ENCODE measurements around the gene ZBTB46. TPM values are rescaled to one million over a fixed set of nuclear protein-coding genes. Genes with fewer than 3 reads are reported as not detected.

The ZBTB46 gene
- polyA plus RNA-seq, 3 donors = 0.07 to 2.3 (median 0.37) TPM

GRCh38 chr20:63767456-63767855 is 63.6 kb downstream of the ZBTB46 start:
- Mint-ChIP-seq H3K4me1 (no peaks in the 10 kb centered on the region), H3K4me3 (no peak overlapping the region), H3K27ac (no peak overlapping the region), H3K27me3 (ENCODE audit: low read depth in 3 of 3) (peaks cover 0 to 9% (median 6%) of the 10 kb centered on the region in 3 donors), H3K9me3 (peaks cover 0 to 4% (median 0%) of the 10 kb centered on the region in 7 donors), H3K36me3 (no peaks in the 10 kb centered on the region)
- intact Hi-C loops (cut with micrococcal nuclease) = no loop called here
- H3K4me3 ChIP-seq (replicated peaks in 1 of 3; ENCODE audit: low read depth in 2 of 3, low read length in 3 of 3) = no peak overlapping the region
- H4K20me1 ChIP-seq (ENCODE audit: insufficient read depth, low read length) = no peaks in the 10 kb centered on the region
- no peaks in the 10 kb centered on the region for H3K79me2 ChIP-seq (ENCODE audit: insufficient read depth, low read length)
- H3K27me3 ChIP-seq (ENCODE audit: control insufficient read depth in 2 of 2, insufficient read depth in 2 of 2, low read length in 2 of 2) = no peaks in the 10 kb centered on the region
- no peak for DNase-seq
- no peaks in the 10 kb centered on the region for H3K4me1 ChIP-seq (ENCODE audit: control insufficient read depth in 1 of 2, insufficient read depth in 2 of 2, low read length in 2 of 2)
- H3K9ac ChIP-seq (ENCODE audit: insufficient read depth, low read length, poor library complexity, severe bottlenecking) = no peak overlapping the region
- WGBS (ENCODE audit: insufficient coverage) = 85% methylated on average over 18 of the region's 18 CpGs
- TF ChIP-seq CTCF (IDR thresholded peaks at IDR 0.05) = no peak
- no peak overlapping the region for H3K27ac ChIP-seq (ENCODE audit: low read depth in 1 of 2, low read length in 2 of 2)
- H3K36me3 ChIP-seq (replicated peaks in 1 of 2; ENCODE audit: control insufficient read depth in 1 of 2, insufficient read depth in 2 of 2, low read length in 2 of 2) = no peaks in the 10 kb centered on the region
- H3K4me2 ChIP-seq (replicated peaks; ENCODE audit: extremely low read depth, low read length, poor library complexity, severe bottlenecking) = no peak overlapping the region
- no peak overlapping the region for H2AFZ ChIP-seq (ENCODE audit: insufficient read depth, low read depth, low read length, poor library complexity, severe bottlenecking)
- H3K9me3 ChIP-seq (replicated peaks in 1 of 2; ENCODE audit: control insufficient read depth in 1 of 2, insufficient read depth in 1 of 2, low read length in 2 of 2) = no peaks in the 10 kb centered on the region

- Histone ChIP-seq H3K4me3 (replicated peaks in 1 of 3; ENCODE audit: low read depth in 2 of 3, low read length in 3 of 3) (no peak overlapping the region), H3K27ac (ENCODE audit: low read depth in 1 of 2, low read length in 2 of 2) (no peak overlapping the region), H3K36me3 (replicated peaks in 1 of 2; ENCODE audit: control insufficient read depth in 1 of 2, insufficient read depth in 2 of 2, low read length in 2 of 2) (no peaks in the 10 kb centered on the region), H3K79me2 (ENCODE audit: insufficient read depth, low read length) (no peaks in the 10 kb centered on the region), H3K27me3 (ENCODE audit: control insufficient read depth in 2 of 2, insufficient read depth in 2 of 2, low read length in 2 of 2) (no peaks in the 10 kb centered on the region), H3K9me3 (replicated peaks in 1 of 2; ENCODE audit: control insufficient read depth in 1 of 2, insufficient read depth in 1 of 2, low read length in 2 of 2) (no peaks in the 10 kb centered on the region), H3K4me2 (replicated peaks; ENCODE audit: extremely low read depth, low read length, poor library complexity, severe bottlenecking) (no peak overlapping the region), H3K4me1 (ENCODE audit: control insufficient read depth in 1 of 2, insufficient read depth in 2 of 2, low read length in 2 of 2) (no peaks in the 10 kb centered on the region), H3K9ac (ENCODE audit: insufficient read depth, low read length, poor library complexity, severe bottlenecking) (no peak overlapping the region), H2AFZ (ENCODE audit: insufficient read depth, low read depth, low read length, poor library complexity, severe bottlenecking) (no peak overlapping the region), H4K20me1 (ENCODE audit: insufficient read depth, low read length) (no peaks in the 10 kb centered on the region)
- intact Hi-C loops (cut with micrococcal nuclease) = no loop called here
- no peak for DNase-seq
- Mint-ChIP-seq H3K4me1 (no peaks in the 10 kb centered on the region), H3K4me3 (no peak overlapping the region), H3K27me3 (ENCODE audit: low read depth in 3 of 3) (peaks cover 0 to 12% (median 6%) of the 10 kb centered on the region in 3 donors), H3K27ac (no peak overlapping the region), H3K36me3 (no peaks in the 10 kb centered on the region), H3K9me3 (peaks cover 0 to 4% (median 0%) of the 10 kb centered on the region in 7 donors)
- no peak for TF ChIP-seq CTCF (IDR thresholded peaks at IDR 0.05)
- 96% methylated on average over 35 of the region's 38 CpGs for WGBS (ENCODE audit: insufficient coverage)
Observed at GRCh38 chr20:63766695-63767426, 64.2 kb downstream of the ZBTB46 start.
